H9 (cell line): ENCODE data around the gene OR14A2. TPM values are rescaled to one million over a fixed set of nuclear protein-coding genes. Genes with fewer than 3 reads are reported as not detected.

Experiments used
- DNase-seq: peaks from one replicate; pipeline ENCODE4 v3.0.0-alpha.2; 2017
- H2AFZ ChIP-seq: one replicate; pipeline ENCODE4 v1.6.1; 2013; ENCODE audit warnings: mild to moderate bottlenecking, low read length, control low read depth, moderate library complexity
- H2AK5ac ChIP-seq: 2 replicates; pipeline ENCODE4 v1.6.1; 2013; ENCODE audit warnings: low read length, control low read depth, mixed read lengths; ENCODE audit not compliant: insufficient read length
- H2BK120ac ChIP-seq: one replicate; pipeline ENCODE4 v1.6.1; 2013; ENCODE audit warnings: low read depth, mild to moderate bottlenecking, low read length, control low read depth, inconsistent platforms; ENCODE audit not compliant: poor library complexity, severe bottlenecking
- H2BK12ac ChIP-seq: 2 replicates; pipeline ENCODE4 v1.6.1; 2013; ENCODE audit warnings: low read length, control low read depth, mixed read lengths, low read depth; ENCODE audit not compliant: insufficient read length
- H2BK15ac ChIP-seq: 2 replicates; pipeline ENCODE4 v1.6.1; 2013; ENCODE audit warnings: low read depth, low read length, control low read depth
- H2BK20ac ChIP-seq: one replicate; pipeline ENCODE4 v1.6.1; 2013; ENCODE audit warnings: low read depth, mild to moderate bottlenecking, low read length, control low read depth, inconsistent platforms; ENCODE audit not compliant: poor library complexity, severe bottlenecking
- H2BK5ac ChIP-seq: 2 replicates; pipeline ENCODE4 v1.6.1; 2013; ENCODE audit warnings: low read length, control low read depth, mixed read lengths; ENCODE audit not compliant: insufficient read length
- H3K14ac ChIP-seq: 2 replicates; pipeline ENCODE4 v1.6.1; 2013; ENCODE audit warnings: low read length, control low read depth; ENCODE audit not compliant: insufficient read depth
- H3K18ac ChIP-seq: 2 replicates; pipeline ENCODE4 v1.6.1; 2013; ENCODE audit warnings: low read depth, mild to moderate bottlenecking, mixed read lengths, low read length, control low read depth; ENCODE audit not compliant: insufficient read length
- H3K23ac ChIP-seq: 2 replicates; pipeline ENCODE4 v1.6.1; 2013; ENCODE audit warnings: low read length, control low read depth, mixed read lengths, low read depth; ENCODE audit not compliant: insufficient read length
- H3K23me2 ChIP-seq: 2 replicates; pipeline ENCODE4 v1.6.1; 2013; ENCODE audit warnings: low read depth, mild to moderate bottlenecking, mixed read lengths, low read length, control low read depth; ENCODE audit not compliant: insufficient read length, poor library complexity, severe bottlenecking
- H3K27ac ChIP-seq: 2 replicates; pipeline ENCODE4 v1.5.1; 2013; ENCODE audit warnings: low read length, control low read depth, mixed read lengths, low read depth; ENCODE audit not compliant: insufficient read length
- H3K27me3 ChIP-seq: 2 replicates; pipeline ENCODE4 v1.6.1; 2013; ENCODE audit warnings: low read length, control low read depth, inconsistent platforms; ENCODE audit not compliant: insufficient read depth
- H3K4ac ChIP-seq: 2 replicates; pipeline ENCODE4 v1.6.1; 2013; ENCODE audit warnings: low read depth, mild to moderate bottlenecking, control low read depth, inconsistent platforms, low read length, moderate library complexity
- H3K4me1 ChIP-seq: 2 replicates; pipeline ENCODE4 v1.6.1; 2013; ENCODE audit warnings: low read length, control low read depth, inconsistent platforms; ENCODE audit not compliant: insufficient read depth
- H3K4me2 ChIP-seq: 2 replicates; pipeline ENCODE4 v1.6.1; 2013; ENCODE audit warnings: low read length, control low read depth, mixed read lengths; ENCODE audit not compliant: insufficient read length, insufficient read depth
- H3K56ac ChIP-seq: 2 replicates; pipeline ENCODE4 v1.6.1; 2013; ENCODE audit warnings: low read depth, mild to moderate bottlenecking, mixed read lengths, low read length, control low read depth; ENCODE audit not compliant: insufficient read length
- H3K79me1 ChIP-seq: 2 replicates; pipeline ENCODE4 v1.6.1; 2013; ENCODE audit warnings: low read depth, mild to moderate bottlenecking, moderate library complexity, low read length, control low read depth, inconsistent platforms; ENCODE audit not compliant: insufficient read depth, poor library complexity, severe bottlenecking
- H3K79me2 ChIP-seq: 2 replicates; pipeline ENCODE4 v1.6.1; 2013; ENCODE audit warnings: low read length, control low read depth, inconsistent platforms; ENCODE audit not compliant: insufficient read depth
- H3K9ac ChIP-seq: 2 replicates; pipeline ENCODE4 v1.6.1; 2013; ENCODE audit warnings: low read length, control low read depth, mixed read lengths; ENCODE audit not compliant: insufficient read length; ENCODE audit errors: extremely low read depth
- H3K9me3 ChIP-seq: one replicate; pipeline ENCODE4 v1.6.1; 2013; ENCODE audit warnings: low read depth, low read length, inconsistent platforms; ENCODE audit not compliant: control insufficient read depth
- H3T11ph ChIP-seq: one replicate; pipeline ENCODE4 v1.6.1; 2013; ENCODE audit warnings: mild to moderate bottlenecking, low read length, control low read depth, inconsistent platforms
- H4K20me1 ChIP-seq: one replicate; pipeline ENCODE4 v1.6.1; 2013; ENCODE audit not compliant: control insufficient read depth, insufficient read length, insufficient read depth
- H4K5ac ChIP-seq: 2 replicates; pipeline ENCODE4 v1.6.1; 2013; ENCODE audit warnings: low read depth, mild to moderate bottlenecking, mixed read lengths, low read length, control low read depth; ENCODE audit not compliant: insufficient read length
- H4K8ac ChIP-seq: replicated peaks from 2 replicates; pipeline ENCODE4 v1.6.1; 2013; ENCODE audit warnings: low read length, control low read depth, mixed read lengths, low read depth; ENCODE audit not compliant: insufficient read length
- H4K91ac ChIP-seq: 2 replicates; pipeline ENCODE4 v1.6.1; 2013; ENCODE audit warnings: low read depth, mild to moderate bottlenecking, moderate library complexity, mixed read lengths, low read length, control low read depth; ENCODE audit not compliant: insufficient read length
- H3K27ac Mint-ChIP-seq, 3 experiments: 2 replicates in 2 of 3; 3 replicates in 1 of 3; pipeline ENCODE4 v1.8.0; 2020 to 2021; ENCODE audit warnings: mixed read lengths in 3 of 3, mild to moderate bottlenecking in 1 of 3, moderate library complexity in 1 of 3
- H3K27me3 Mint-ChIP-seq: 2 replicates; pipeline ENCODE4 v1.8.0; 2021; ENCODE audit warnings: low read depth, mild to moderate bottlenecking, moderate library complexity, mixed read lengths
- H3K36me3 Mint-ChIP-seq, 3 experiments: 2 replicates in 2 of 3; 3 replicates in 1 of 3; pipeline ENCODE4 v1.8.0; 2020 to 2021; ENCODE audit warnings: low read depth in 3 of 3, mixed read lengths in 3 of 3; ENCODE audit not compliant: insufficient read depth in 1 of 3
- H3K4me1 Mint-ChIP-seq, 2 experiments: 2 replicates each; pipeline ENCODE4 v1.8.0; 2020; ENCODE audit warnings: mixed read lengths in 2 of 2
- H3K4me3 Mint-ChIP-seq, 2 experiments: 2 replicates in 1 of 2; 3 replicates in 1 of 2; pipeline ENCODE4 v1.8.0; 2020 to 2021; ENCODE audit warnings: mild to moderate bottlenecking in 2 of 2, mixed read lengths in 2 of 2, moderate library complexity in 1 of 2
- H3K9me3 Mint-ChIP-seq, 2 experiments: 2 replicates in 1 of 2; 3 replicates in 1 of 2; pipeline ENCODE4 v1.8.0; 2020; ENCODE audit warnings: mild to moderate bottlenecking in 2 of 2, mixed read lengths in 2 of 2, moderate library complexity in 1 of 2
- WGBS: extraction: QIAGEN DNeasy Blood & Tissue Kit; methylation state at CpG from one replicate; pipeline ENCODE4 v1.1.7; 2013; ENCODE audit warnings: missing lambda C conversion rate, low lambda C conversion rate, mixed read lengths; ENCODE audit not compliant: insufficient read length; ENCODE audit errors: extremely low coverage; 5-methylcytosine and 5-hydroxymethylcytosine counted together
- long read RNA-seq: library from polyadenylated mRNA; unstranded; transcript quantifications from one replicate; pipeline ENCODE4 v2.0.0, GENCODE V29; 2020
- total RNA-seq: library from RNA; stranded (reverse); gene quantifications from 2 replicates; pipeline ENCODE4 v1.2.1, GENCODE V29; 2021
- TF ChIP-seq, protein P1 (sequence below): fragments of 200-600 bp; sonication (generic); conservative IDR thresholded peaks from 3 replicates; pipeline ENCODE4 v1.8.0; 2021; ENCODE audit warnings: antibody characterized with exemption, mild to moderate bottlenecking

The OR14A2 gene
- not detected in 2 replicates for total RNA-seq
- long read RNA-seq: 0 reads

DNA sequence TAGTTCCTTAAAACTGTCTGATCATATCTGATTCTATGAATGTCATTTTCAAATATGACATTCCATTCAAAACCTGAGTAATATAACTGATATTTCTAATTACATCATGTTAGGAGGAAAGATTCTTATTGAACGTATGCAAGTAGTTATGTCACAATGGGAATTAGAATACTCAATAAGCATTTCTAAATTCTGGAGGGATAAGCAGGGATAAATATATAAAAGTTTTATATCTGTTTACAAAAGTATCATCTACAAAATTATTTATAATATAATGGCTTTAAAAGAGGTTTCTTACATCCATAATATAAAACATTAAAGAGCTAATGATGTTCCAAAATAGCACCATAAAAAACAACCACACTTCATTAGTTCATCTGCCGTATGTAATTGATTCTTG, at the start of gene OR14A2:
TSS of gene OR14A2 (minus strand) at position 101 of the 400 bp plus-strand sequence.
- H3K4me3 Mint-ChIP-seq: no peak within 1 kb of the TSS
- H2BK15ac ChIP-seq: no peak within 1 kb of the TSS
- no peak within 1 kb of the TSS for H2BK20ac ChIP-seq
- H4K5ac ChIP-seq: no peak within 1 kb of the TSS
- H3K9me3 ChIP-seq: peaks cover 13% of the 10 kb centered on the region
- no peak within 1 kb of the TSS for H2BK12ac ChIP-seq
- H3K27ac ChIP-seq: no peak within 1 kb of the TSS
- H2BK5ac ChIP-seq: no peak within 1 kb of the TSS
- H3K27me3 ChIP-seq: no peaks in the 10 kb centered on the region
- no peak within 1 kb of the TSS for H4K91ac ChIP-seq
- no peak within 1 kb of the TSS for H2BK120ac ChIP-seq
- H3K4me2 ChIP-seq: no peak within 1 kb of the TSS
- TF ChIP-seq, protein P1, sequence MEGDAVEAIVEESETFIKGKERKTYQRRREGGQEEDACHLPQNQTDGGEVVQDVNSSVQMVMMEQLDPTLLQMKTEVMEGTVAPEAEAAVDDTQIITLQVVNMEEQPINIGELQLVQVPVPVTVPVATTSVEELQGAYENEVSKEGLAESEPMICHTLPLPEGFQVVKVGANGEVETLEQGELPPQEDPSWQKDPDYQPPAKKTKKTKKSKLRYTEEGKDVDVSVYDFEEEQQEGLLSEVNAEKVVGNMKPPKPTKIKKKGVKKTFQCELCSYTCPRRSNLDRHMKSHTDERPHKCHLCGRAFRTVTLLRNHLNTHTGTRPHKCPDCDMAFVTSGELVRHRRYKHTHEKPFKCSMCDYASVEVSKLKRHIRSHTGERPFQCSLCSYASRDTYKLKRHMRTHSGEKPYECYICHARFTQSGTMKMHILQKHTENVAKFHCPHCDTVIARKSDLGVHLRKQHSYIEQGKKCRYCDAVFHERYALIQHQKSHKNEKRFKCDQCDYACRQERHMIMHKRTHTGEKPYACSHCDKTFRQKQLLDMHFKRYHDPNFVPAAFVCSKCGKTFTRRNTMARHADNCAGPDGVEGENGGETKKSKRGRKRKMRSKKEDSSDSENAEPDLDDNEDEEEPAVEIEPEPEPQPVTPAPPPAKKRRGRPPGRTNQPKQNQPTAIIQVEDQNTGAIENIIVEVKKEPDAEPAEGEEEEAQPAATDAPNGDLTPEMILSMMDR: no peak
- no peak within 1 kb of the TSS for H3T11ph ChIP-seq
- no peaks in the 10 kb centered on the region for H3K79me2 ChIP-seq
- H4K20me1 ChIP-seq: no peaks in the 10 kb centered on the region
- H3K27me3 Mint-ChIP-seq: no peaks in the 10 kb centered on the region
- no peaks in the 10 kb centered on the region for H3K79me1 ChIP-seq
- H2AFZ ChIP-seq: no peak within 1 kb of the TSS
- H3K9ac ChIP-seq: no peak within 1 kb of the TSS
- no peak within 1 kb of the TSS for H4K8ac ChIP-seq
- no peaks in the 10 kb centered on the region for H3K4me1 ChIP-seq
- no peak within 1 kb of the TSS for H3K14ac ChIP-seq
- no peak for DNase-seq
- H3K4ac ChIP-seq: no peak within 1 kb of the TSS
- no peaks in the 10 kb centered on the region; a peak in 2 of 7 replicates for H3K36me3 Mint-ChIP-seq
- no peak within 1 kb of the TSS for H2AK5ac ChIP-seq
- WGBS: no CpG with 5 or more reads among the region's 2 CpGs
- no peak within 1 kb of the TSS for H3K23ac ChIP-seq
- no peak within 1 kb of the TSS for H3K18ac ChIP-seq
- H3K56ac ChIP-seq: no peak within 1 kb of the TSS
- peaks cover 45 to 61% of the 10 kb centered on the region in 2 experiments for H3K9me3 Mint-ChIP-seq
- H3K27ac Mint-ChIP-seq: no peak within 1 kb of the TSS
- H3K4me1 Mint-ChIP-seq: no peaks in the 10 kb centered on the region
- H3K23me2 ChIP-seq: no peaks in the 10 kb centered on the region
